NCI-H748 (cell line): ENCODE data around the gene EVL.

Experiments used
- DNase-seq: peaks from one replicate; lab custom pipeline; 2025; ENCODE audit not compliant: unreplicated experiment; lab: John Stamatoyannopoulos, UW

The EVL gene

GRCh38 chr14:100037353-100037752, 27.9 kb upstream of the EVL start:
- no peak for DNase-seq

- DNase-seq = no peak
Observed at GRCh38 chr14:100038065-100038464, 27.2 kb upstream of the EVL start.

- DNase-seq = no peak
Observed at GRCh38 chr14:100039903-100040302, 25.3 kb upstream of the EVL start.

GRCh38 chr14:100041271-100041670, 24.0 kb upstream of the EVL start:
- no peak for DNase-seq

- DNase-seq = no peak
Observed at GRCh38 chr14:100042286-100042685, 22.9 kb upstream of the EVL start.

GRCh38 chr14:100045642-100046344, 19.4 kb upstream of the EVL start:
- no peak for DNase-seq

- no peak for DNase-seq
Observed at GRCh38 chr14:100047600-100047999, 17.6 kb upstream of the EVL start.

- no peak for DNase-seq
Observed at GRCh38 chr14:100048786-100049185, 16.4 kb upstream of the EVL start.

GRCh38 chr14:100049220-100049619, 16.0 kb upstream of the EVL start:
- no peak for DNase-seq

GRCh38 chr14:100051103-100051502, 14.1 kb upstream of the EVL start:
- no peak for DNase-seq

GRCh38 chr14:100051543-100051942, 13.7 kb upstream of the EVL start:
- peak; percentile 42 for DNase-seq

- no peak for DNase-seq
Observed at GRCh38 chr14:100052819-100053218, 12.4 kb upstream of the EVL start.

GRCh38 chr14:100054316-100055075, 10.7 kb upstream of the EVL start:
- DNase-seq = no peak

GRCh38 chr14:100056431-100056830, 8.8 kb upstream of the EVL start:
- DNase-seq = no peak

- no peak for DNase-seq
Observed at GRCh38 chr14:100056964-100057795, 8.0 kb upstream of the EVL start.

- no peak for DNase-seq
Observed at GRCh38 chr14:100058777-100059437, 6.3 kb upstream of the EVL start.

- DNase-seq = no peak
Observed at GRCh38 chr14:100059438-100059781, 5.8 kb upstream of the EVL start.

- no peak for DNase-seq
Observed at GRCh38 chr14:100060760-100061159, 4.5 kb upstream of the EVL start.

GRCh38 chr14:100062590-100062989, 2.6 kb upstream of the EVL start:
- DNase-seq = no peak

GRCh38 chr14:100063314-100063941, 1.8 kb upstream of the EVL start:
- no peak for DNase-seq
